Cardiac fibroblast (primary cell): ENCODE measurements around the gene FAM222B.

Source experiments
- DNase-seq, 2 donors: peaks; one replicate each; pipeline versions ENCODE4 v3.0.0 to v3.0.0-alpha.2; 2010; ENCODE audit warnings: low read depth in 2 of 2
- H3K4me3 ChIP-seq, 2 donors: replicated peaks in 1 of 2; 1 replicate in 1 of 2; 2 replicates in 1 of 2; pipeline ENCODE4 v1.5.1; 2011; ENCODE audit warnings: low read depth in 2 of 2, low read length in 2 of 2, mild to moderate bottlenecking in 2 of 2, moderate library complexity in 1 of 2
- TF ChIP-seq, protein P1 (sequence below): IDR thresholded peaks from one replicate; pipeline ENCODE4 v1.5.1; 2011; ENCODE audit warnings: low read depth, mild to moderate bottlenecking, low read length, inconsistent platforms

FAM222B gene

DNA sequence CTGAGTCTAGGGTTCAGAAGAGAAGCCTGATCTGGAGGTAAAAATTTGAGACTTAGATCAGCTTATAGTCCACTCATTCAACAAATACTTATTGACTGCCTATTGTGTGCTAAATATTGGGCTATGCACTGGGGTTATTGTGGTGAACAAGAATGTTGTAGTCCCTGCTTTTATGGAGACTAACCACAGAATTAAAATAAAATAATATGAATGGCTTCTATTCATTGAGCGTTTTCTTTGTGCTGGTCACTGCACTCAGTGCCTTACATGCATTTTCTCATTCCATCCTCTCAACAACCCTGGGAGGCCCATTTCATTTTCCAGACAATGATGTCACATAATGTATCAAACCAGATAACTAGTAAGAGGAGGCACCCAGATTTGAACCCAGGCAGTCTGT, 109.2 kb downstream of the FAM222B start:
- H3K4me3 ChIP-seq = no peak overlapping the region
- TF ChIP-seq, protein P1, sequence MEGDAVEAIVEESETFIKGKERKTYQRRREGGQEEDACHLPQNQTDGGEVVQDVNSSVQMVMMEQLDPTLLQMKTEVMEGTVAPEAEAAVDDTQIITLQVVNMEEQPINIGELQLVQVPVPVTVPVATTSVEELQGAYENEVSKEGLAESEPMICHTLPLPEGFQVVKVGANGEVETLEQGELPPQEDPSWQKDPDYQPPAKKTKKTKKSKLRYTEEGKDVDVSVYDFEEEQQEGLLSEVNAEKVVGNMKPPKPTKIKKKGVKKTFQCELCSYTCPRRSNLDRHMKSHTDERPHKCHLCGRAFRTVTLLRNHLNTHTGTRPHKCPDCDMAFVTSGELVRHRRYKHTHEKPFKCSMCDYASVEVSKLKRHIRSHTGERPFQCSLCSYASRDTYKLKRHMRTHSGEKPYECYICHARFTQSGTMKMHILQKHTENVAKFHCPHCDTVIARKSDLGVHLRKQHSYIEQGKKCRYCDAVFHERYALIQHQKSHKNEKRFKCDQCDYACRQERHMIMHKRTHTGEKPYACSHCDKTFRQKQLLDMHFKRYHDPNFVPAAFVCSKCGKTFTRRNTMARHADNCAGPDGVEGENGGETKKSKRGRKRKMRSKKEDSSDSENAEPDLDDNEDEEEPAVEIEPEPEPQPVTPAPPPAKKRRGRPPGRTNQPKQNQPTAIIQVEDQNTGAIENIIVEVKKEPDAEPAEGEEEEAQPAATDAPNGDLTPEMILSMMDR = no peak
- no peak for DNase-seq

DNA sequence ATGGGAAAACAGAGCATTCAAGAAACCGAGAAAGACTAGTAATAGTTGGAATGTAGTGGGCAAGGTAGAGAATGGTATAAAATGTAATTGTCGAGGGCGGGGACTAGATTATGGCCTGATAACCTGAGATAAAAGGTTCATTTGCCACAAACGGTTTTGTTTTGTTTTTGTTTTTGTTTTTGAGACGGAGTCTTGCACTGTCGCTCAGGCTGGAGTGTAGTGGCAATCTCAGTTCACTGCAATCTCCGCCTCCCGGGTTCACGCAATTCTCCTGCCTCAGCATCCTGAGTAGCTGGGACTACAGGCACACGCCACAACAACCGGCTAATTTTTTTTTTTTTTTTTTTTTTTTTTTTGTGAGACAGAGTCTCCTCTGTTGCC, 112.7 kb downstream of the FAM222B start:
- TF ChIP-seq, protein P1 = no peak
- H3K4me3 ChIP-seq = no peak overlapping the region
- DNase-seq = no peak

DNA sequence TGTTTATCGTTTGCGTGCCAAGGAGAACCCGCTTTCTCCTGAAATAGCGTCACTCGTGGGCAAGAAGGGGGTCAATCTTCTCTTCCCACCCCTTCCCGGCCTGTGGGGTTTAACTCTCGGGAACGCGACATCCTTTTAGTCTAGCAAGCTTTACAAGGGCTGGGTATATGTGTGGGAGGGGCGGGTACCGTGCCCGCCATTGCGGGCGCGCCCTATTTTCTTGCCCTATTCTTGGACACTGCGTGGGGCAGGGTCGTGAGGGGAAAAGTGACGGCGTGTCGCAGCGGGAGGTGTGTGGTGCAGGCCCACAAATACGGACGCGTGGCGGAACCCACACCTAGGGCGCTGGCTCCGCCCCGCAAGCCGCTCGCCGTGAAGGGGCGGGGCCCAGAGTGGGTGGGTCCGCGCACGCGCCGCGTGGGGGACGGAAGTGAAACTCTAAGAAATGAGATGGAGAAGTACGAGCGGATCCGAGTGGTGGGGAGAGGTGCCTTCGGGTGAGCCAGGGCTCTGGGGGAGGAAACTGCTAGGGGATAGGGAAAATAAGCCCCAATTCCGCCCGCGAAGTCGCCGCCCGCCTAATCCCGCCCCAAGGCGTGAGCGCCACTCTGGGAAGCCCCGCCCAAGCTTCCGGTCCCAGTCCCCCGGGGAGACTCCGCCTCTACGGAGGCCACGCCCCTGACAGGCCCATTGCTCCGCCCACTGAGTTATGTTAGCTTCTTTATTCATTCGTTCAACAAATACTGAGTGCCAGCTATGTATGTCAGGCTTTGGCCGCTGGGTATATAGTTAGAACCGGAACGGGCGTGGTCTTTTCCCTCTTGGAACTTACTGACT, 114.0 kb downstream of the FAM222B start, which contains the start of gene NEK8:
Gene NEK8 (plus strand): TSS at position 425 of the 837 bp plus-strand sequence. CDS start 26 bp downstream, at position 451.
- H3K4me3 ChIP-seq = peak within 1 kb of the TSS; percentile 74 to 86
- TF ChIP-seq, protein P1 = no peak
- DNase-seq = peak; percentile 95 to 96

DNA sequence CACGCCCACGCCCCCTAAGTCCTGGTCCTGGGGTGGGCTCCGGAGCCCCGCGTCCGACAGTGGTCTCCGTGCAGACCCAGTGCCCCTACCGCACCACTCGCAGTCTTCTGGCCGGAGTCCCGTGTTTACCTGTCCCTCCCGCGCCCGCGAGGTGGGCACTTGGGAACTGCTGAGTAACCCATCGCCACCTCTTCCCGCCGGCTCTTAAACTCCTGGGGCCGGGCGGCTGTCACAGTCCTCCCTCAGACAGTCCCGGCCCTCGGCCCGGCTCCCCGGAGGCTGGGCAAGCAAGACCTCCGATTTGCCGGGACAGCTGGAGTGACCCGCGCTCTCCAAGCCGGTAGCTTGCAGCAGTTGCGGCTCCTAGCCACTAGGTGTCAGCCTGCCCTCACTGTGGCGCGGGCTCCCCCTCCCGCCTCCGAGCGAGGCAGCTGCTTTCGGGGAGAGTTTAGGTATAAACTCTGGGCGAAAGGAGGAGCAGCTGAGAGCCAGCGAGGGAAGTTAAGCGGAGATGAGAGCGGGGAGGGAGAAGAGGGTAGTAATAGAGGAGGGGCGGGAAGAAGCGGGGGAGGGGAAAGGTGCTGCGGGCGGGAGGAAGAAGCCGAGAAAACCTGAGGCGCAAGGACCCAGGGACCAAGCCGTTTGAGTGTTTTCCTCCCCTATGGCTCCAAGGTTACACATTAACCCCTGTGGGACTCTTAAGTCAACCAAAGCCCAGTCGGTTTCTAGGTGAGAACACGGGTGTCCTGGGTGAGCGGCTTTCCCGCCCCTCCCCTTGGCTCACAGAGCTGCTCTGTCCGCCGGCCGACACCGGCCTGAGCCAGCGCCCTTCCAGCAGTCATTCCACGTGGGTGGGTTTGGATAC, 115.7 kb downstream of the FAM222B start:
- peak; percentile 93 to 95 for DNase-seq
- peak overlapping the region; percentile 74 to 83 for H3K4me3 ChIP-seq
- TF ChIP-seq, protein P1 = peak; percentile 99

DNA sequence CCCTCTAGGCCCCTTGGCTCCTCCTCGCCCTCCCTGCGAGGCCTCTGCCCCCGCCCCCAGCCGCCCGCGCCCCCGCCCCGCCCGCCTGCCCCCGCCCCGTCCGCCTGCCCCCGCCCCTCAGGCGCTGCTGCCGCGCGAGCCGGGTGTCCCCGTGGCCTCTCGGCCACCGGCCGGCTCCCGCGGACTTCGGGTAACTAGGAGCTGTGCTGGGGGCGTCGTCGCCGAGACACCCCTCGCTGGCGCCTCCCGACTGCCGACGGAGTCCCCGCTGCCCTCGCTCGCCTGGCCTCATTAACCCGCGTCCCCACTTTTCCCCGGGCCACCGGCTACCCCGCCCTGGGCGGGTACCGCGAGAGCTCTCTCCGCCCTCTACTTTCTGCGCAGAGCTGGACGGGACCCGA, 116.4 kb downstream of the FAM222B start, which contains the start of gene TLCD1:
Gene TLCD1 (minus strand): TSS at position 8 of the 401 bp plus-strand sequence. CDS start 136 bp downstream, outside the sequence.
- H3K4me3 ChIP-seq = peak within 1 kb of the TSS; percentile 74 to 83
- TF ChIP-seq, protein P1 = no peak
- peak; percentile 55 to 57 for DNase-seq

DNA sequence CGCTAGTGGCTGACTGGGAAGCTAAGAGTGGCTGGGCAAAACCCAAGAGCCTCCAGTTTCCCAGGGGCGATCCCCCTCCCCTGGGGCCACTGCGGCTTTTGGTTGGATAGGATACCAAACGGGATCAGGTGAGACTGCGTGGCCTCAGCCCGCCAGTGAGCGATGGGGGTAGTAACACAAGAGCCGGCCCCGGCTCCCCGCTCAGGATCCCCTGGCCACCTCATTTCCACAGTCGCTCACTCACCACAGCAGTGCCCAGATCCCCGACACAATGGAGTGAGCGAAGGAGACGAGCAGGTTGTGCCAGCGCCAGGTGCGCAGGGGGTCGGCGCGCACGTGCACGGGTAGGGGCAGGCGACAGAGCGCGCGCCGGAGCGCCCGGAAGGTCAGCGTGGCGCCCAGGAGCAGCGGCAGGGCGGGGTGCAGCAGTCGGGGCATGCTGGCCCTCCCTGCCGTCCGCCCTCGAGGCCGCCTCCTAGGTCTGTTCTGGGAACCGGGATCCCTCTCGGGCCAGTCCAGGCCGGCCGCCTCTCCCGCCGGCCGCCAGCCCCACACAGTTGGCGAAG, 116.8 kb downstream of the FAM222B start:
- DNase-seq = peak; percentile 77 to 85
- TF ChIP-seq, protein P1 = no peak
- H3K4me3 ChIP-seq = peak overlapping the region; percentile 74 to 83
